HCT116 (cell line): ENCODE results near the gene MYO16. TPM values are rescaled to one million over a fixed set of nuclear protein-coding genes. Genes with fewer than 3 reads are reported as not detected.

Experiments
- ATAC-seq: fragments of 200-7000 bp; cut with Tn5 transposase; 2 replicates; pipeline ENCODE4 v1.9.1; 2020; ENCODE audit warnings: mild to moderate bottlenecking, moderate library complexity
- BruUV-seq: library from RNA; stranded (reverse); fragments of 400-500 nt; replicated peaks from 2 replicates; lab custom pipeline; 2021; lab: Mats Ljungman, UMichigan
- CTCF ChIA-PET: fragments of 300-600 bp; sonication (Branson Sonifier 250); formaldehyde crosslinking; loops from one replicate; lab custom pipeline; 2021; ENCODE audit warnings: antibody characterized with exemption; lab: Charles Lee
- POLR2A ChIA-PET: fragments of 300-600, 350-600 bp; sonication (Branson Sonifier 250); formaldehyde crosslinking; loops from one replicate; lab custom pipeline; 2021; ENCODE audit warnings: antibody characterized with exemption; lab: Charles Lee
- RAD21 ChIA-PET, 2 experiments: fragments of 300-600 bp; sonication (Branson Sonifier 250); formaldehyde crosslinking; loops; one replicate each; lab custom pipeline; 2023; ENCODE audit warnings: low total read pairs in 2 of 2; ENCODE audit not compliant: uncharacterized antibody in 2 of 2, unreplicated experiment in 2 of 2, low non-redundant PET in 1 of 2; lab: Charles Lee
- DNase-seq: peaks from one replicate; pipeline ENCODE4 v3.0.0-alpha.2; 2010; ENCODE audit warnings: low read depth, low spot score
- H2AFZ ChIP-seq: fragments of 200-600 bp; shearing (Covaris generic), sonication (generic); 2 replicates; pipeline ENCODE4 v1.6.1; 2017; ENCODE audit warnings: low read depth, mixed run types, mixed read lengths, antibody characterized with exemption, low read length; ENCODE audit not compliant: poor library complexity, severe bottlenecking
- H3K27ac ChIP-seq: 2 replicates; pipeline ENCODE4 v1.5.1; 2012; ENCODE audit warnings: low read depth, low read length
- H3K27me3 ChIP-seq: fragments of 200-600 bp; sonication (generic); 2 replicates; pipeline ENCODE4 v1.6.1; 2016; ENCODE audit warnings: mixed run types, low read length, mixed read lengths; ENCODE audit not compliant: insufficient read depth
- H3K36me3 ChIP-seq, 2 experiments: fragments of 200-500 bp in 1 of 2; fragments of 200-600 bp in 1 of 2; sonication (Bioruptor generic) in 1 of 2; sonication (generic) in 1 of 2; 2 replicates each; pipeline versions ENCODE4 v1.5.1 to v1.6.1; 2014 to 2016; ENCODE audit warnings: low read length in 2 of 2, inconsistent platforms in 1 of 2, mixed read lengths in 1 of 2, mixed run types in 1 of 2; ENCODE audit not compliant: insufficient read depth in 2 of 2, control insufficient read depth in 1 of 2
- H3K4me1 ChIP-seq, 2 experiments: fragments of 200-600 bp in 1 of 2; sonication (generic) in 1 of 2; 2 replicates each; pipeline versions ENCODE4 v1.5.1 to v1.6.1; 2012 to 2017; ENCODE audit warnings: low read length in 2 of 2, inconsistent platforms in 1 of 2, mild to moderate bottlenecking in 1 of 2, mixed read lengths in 1 of 2, mixed run types in 1 of 2, moderate library complexity in 1 of 2; ENCODE audit not compliant: insufficient read depth in 2 of 2, control insufficient read depth in 1 of 2
- H3K4me2 ChIP-seq: fragments of 200-600 bp; sonication (generic); 2 replicates; pipeline ENCODE4 v1.6.1; 2017; ENCODE audit warnings: mixed run types, low read length, mixed read lengths
- H3K4me3 ChIP-seq, 2 experiments: fragments of 200-600 bp in 1 of 2; sonication (generic) in 1 of 2; replicated peaks in 1 of 2; 2 replicates each; pipeline ENCODE4 v1.5.1; 2011 to 2016; ENCODE audit warnings: low read length in 2 of 2, control low read depth in 1 of 2, low read depth in 1 of 2, mild to moderate bottlenecking in 1 of 2, mixed read lengths in 1 of 2, mixed run types in 1 of 2
- H3K79me2 ChIP-seq: fragments of 200-600 bp; sonication (generic); 2 replicates; pipeline ENCODE4 v1.6.1; 2017; ENCODE audit warnings: mild to moderate bottlenecking, mixed run types, low read length, moderate library complexity, mixed read lengths; ENCODE audit not compliant: insufficient read depth
- H3K9ac ChIP-seq: fragments of 200-600 bp; sonication (generic); 2 replicates; pipeline ENCODE4 v1.6.1; 2016; ENCODE audit warnings: low read length, mixed read lengths
- H3K9me2 ChIP-seq: fragments of 200-600 bp; sonication (generic), shearing (Covaris generic); 2 replicates; pipeline ENCODE4 v1.6.1; 2017; ENCODE audit warnings: mixed run types, mild to moderate bottlenecking, moderate library complexity; ENCODE audit not compliant: insufficient read depth
- H3K9me3 ChIP-seq, 2 experiments: fragments of 200-500 bp in 1 of 2; fragments of 200-600 bp in 1 of 2; sonication (Bioruptor generic) in 1 of 2; sonication (generic) in 1 of 2; 2 replicates each; pipeline ENCODE4 v1.6.1; 2014 to 2017; ENCODE audit warnings: low read length in 2 of 2, mixed read lengths in 2 of 2, inconsistent platforms in 1 of 2, low read depth in 1 of 2, mild to moderate bottlenecking in 1 of 2, mixed run types in 1 of 2, moderate library complexity in 1 of 2; ENCODE audit not compliant: control insufficient read depth in 1 of 2, insufficient read depth in 1 of 2
- H4K20me1 ChIP-seq: fragments of 200-600 bp; sonication (generic), shearing (Covaris generic); 2 replicates; pipeline ENCODE4 v1.6.1; 2017; ENCODE audit warnings: mixed run types, mild to moderate bottlenecking, moderate library complexity; ENCODE audit not compliant: insufficient read depth
- CEBPB ChIP-seq: IDR thresholded peaks from 2 replicates; pipeline ENCODE4 v1.6.1; 2012; ENCODE audit warnings: low read depth
- CTCF ChIP-seq, 3 experiments: fragments of 200-600 bp in 1 of 3; sonication (generic) in 1 of 3; IDR thresholded peaks in 2 of 3; conservative IDR thresholded peaks in 1 of 3; 2 replicates each; pipeline ENCODE4 v1.5.1; 2012 to 2017; ENCODE audit warnings: low read depth in 2 of 3, low read length in 2 of 3, antibody characterized with exemption in 1 of 3, borderline replicate concordance in 1 of 3, control low read depth in 1 of 3, mild to moderate bottlenecking in 1 of 3, mixed read lengths in 1 of 3, mixed run types in 1 of 3, moderate library complexity in 1 of 3; ENCODE audit not compliant: insufficient read depth in 1 of 3
- EZH2phosphoT487 ChIP-seq: fragments of 200-600 bp; IDR thresholded peaks from 2 replicates; pipeline ENCODE4 v1.6.1; 2018; ENCODE audit warnings: antibody characterized with exemption, borderline replicate concordance
- JUND ChIP-seq: IDR thresholded peaks from 2 replicates; pipeline ENCODE4 v1.6.1; 2012
- REST ChIP-seq: IDR thresholded peaks from 2 replicates; pipeline ENCODE4 v1.6.1; 2012; ENCODE audit warnings: low read depth
- SIN3A ChIP-seq: IDR thresholded peaks from 2 replicates; pipeline ENCODE4 v1.6.1; 2012; ENCODE audit warnings: low read depth
- SRF ChIP-seq: IDR thresholded peaks from 2 replicates; pipeline ENCODE4 v1.6.1; 2012; ENCODE audit warnings: low read depth
- TCF7L2 ChIP-seq: IDR thresholded peaks from 2 replicates; pipeline ENCODE4 v1.7.0; 2011; ENCODE audit warnings: borderline replicate concordance, inconsistent platforms; ENCODE audit not compliant: insufficient read depth, insufficient read length; ENCODE audit errors: extremely low read depth
- YY1 ChIP-seq: IDR thresholded peaks from 2 replicates; pipeline ENCODE4 v1.6.1; 2011; ENCODE audit warnings: low read length, low read depth, moderate library complexity, mild to moderate bottlenecking; ENCODE audit not compliant: insufficient replicate concordance; ENCODE audit errors: extremely low read depth
- ZNF274 ChIP-seq: fragments of 200-500 bp; sonication (Bioruptor generic); IDR thresholded peaks from 2 replicates; pipeline ENCODE4 v1.6.1; 2014; ENCODE audit warnings: mild to moderate bottlenecking, low read depth, low read length, inconsistent platforms
- intact Hi-C: fragments of 100-400 bp; cut with micrococcal nuclease; formaldehyde crosslinking; loops from 2 replicates; pipeline ENCODE4 v1.10.0; 2022
- total RNA-seq: library from RNA; stranded (reverse); gene quantifications from one replicate; pipeline ENCODE4 v1.2.1, GENCODE V29; 2021; ENCODE audit not compliant: unreplicated experiment

Gene MYO16
- total RNA-seq, 1 experiment from 2014 or later = 0.07 TPM

- TF ChIP-seq REST = no peak
- TF ChIP-seq CTCF (IDR thresholded peaks at IDR 0.05 in 2 of 3, conservative IDR thresholded peaks at IDR 0.05 in 1 of 3; ENCODE audit: borderline replicate concordance in 1 of 3, insufficient read depth in 1 of 3, low read depth in 2 of 3, low read length in 2 of 3) = no peak
- no peak for TF ChIP-seq ZNF274
- no peak for TF ChIP-seq SRF
- TF ChIP-seq YY1 = no peak
- TF ChIP-seq CEBPB = no peak
- TF ChIP-seq TCF7L2 = no peak
- TF ChIP-seq, all 23 proteins: peak for 3
Measured at GRCh38 chr13:109154146-109154545, 524.7 kb downstream of the MYO16 start (continued).

- no TSS peak for BruUV-seq
- Histone ChIP-seq H3K4me3 (peak overlapping the region; percentile 12 to 49), H3K27ac (peak overlapping the region; percentile 56; the same call in 1 of the 2 replicates), H3K27me3 (no peaks in the 10 kb centered on the region), H3K9me2 (no peaks in the 10 kb centered on the region), H3K4me1 (peaks cover 44 to 88% of the 10 kb centered on the region in 2 experiments), H4K20me1 (no peaks in the 10 kb centered on the region), H3K9me3 (no peaks in the 10 kb centered on the region), H2AFZ (peak overlapping the region; percentile 79)
- intact Hi-C loops = no loop called here
- POLR2A ChIA-PET = interaction anchor here (0.6 to 0.7 kb wide), 3 partner anchors 8 to 632 kb away, joined by 3 to 4 read pairs (median 3); no protein-coding TSS in a partner anchor
- RAD21 ChIA-PET = no interaction called here
- peak; percentile 10; the same call in 1 of the 2 replicates for ATAC-seq
- CTCF ChIA-PET = interaction anchor here (2.9 kb wide), 1 partner anchor 8 kb away, joined by 12 read pairs; no protein-coding TSS in a partner anchor
- TF ChIP-seq EZH2phosphoT487 = no peak
- TF ChIP-seq SIN3A = no peak
- peak; percentile 9; the same call in 1 of the 2 replicates for TF ChIP-seq JUND
- TF ChIP-seq, all 23 proteins: peak for 1
- H3K4me2 ChIP-seq = peak overlapping the region; percentile 73
- no peaks in the 10 kb centered on the region for H3K36me3 ChIP-seq
- H3K79me2 ChIP-seq = no peaks in the 10 kb centered on the region
- no peak for DNase-seq
- H3K9ac ChIP-seq = peak overlapping the region; percentile 69
Measured at GRCh38 chr13:109154546-109154945, 525.1 kb downstream of the MYO16 start.
